ENCODE data around the gene PHOSPHO1.
A peak's percentile ranks its signal among the peaks of the same experiment; 100 is the strongest.

DNA sequence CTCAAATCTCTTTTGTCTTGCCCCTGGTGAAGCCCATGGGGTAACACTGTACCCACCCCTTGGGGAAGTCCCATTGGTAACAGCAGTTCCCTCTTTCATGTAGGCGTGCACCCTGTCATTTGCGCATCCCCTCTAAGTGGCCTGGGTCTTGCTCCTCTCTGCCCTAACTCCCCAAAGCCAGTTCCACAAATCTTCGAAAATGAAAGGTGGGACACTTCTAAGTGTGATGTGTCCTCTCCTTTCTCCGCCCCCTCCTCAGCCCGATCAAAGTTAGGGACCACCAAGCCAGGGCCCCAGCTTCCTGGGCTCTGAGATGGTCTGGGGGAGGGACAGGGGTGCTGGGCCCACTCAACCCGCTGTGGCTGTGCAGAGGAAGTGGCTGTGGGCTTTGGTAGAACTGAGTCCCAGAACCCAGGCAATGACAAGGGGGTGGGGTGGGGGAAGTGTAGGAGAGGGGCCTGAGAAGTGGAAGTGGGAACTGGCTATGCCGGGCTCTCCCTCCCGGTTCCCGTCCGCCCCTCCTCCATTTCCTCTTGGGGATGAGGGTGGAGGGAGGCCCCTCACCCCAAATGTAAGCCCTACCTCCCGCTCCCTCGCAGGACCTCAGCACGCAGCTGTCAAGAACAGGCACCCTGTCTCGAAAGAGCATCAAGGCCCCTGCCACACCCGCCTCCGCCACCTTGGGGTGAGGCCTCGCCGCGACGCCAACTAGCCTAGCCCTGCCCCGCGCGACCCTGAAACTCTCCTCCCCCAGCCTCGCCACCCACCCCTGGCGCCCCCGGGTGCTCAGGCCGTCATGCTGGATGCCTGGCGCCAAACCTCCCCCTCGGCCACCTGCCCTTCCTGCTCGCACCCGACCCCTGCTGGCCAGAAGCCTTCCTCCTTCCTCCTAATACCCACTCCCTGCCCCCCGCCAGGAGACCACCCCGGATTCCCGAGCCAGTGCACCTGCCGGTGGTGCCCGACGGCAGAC, 11.4 kb downstream of the PHOSPHO1 start:
- TF ChIP-seq CTCF (conservative IDR thresholded peaks at IDR 0.05; ENCODE audit: low read length), result peak; percentile 76
- TF ChIP-seq EZH2phosphoT487 (IDR thresholded peaks at IDR 0.05; ENCODE audit: borderline replicate concordance, low read depth, low read length), result no peak
